ENCODE measurements around the gene LOXHD1. TPM values are rescaled to one million over a fixed set of nuclear protein-coding genes. Genes with fewer than 3 reads are reported as not detected.

The LOXHD1 gene
- total RNA-seq, 1 experiment from 2014 or later: not detected

GRCh38 chr18:46609048-46609447 lies 48.0 kb downstream of the LOXHD1 start:
- in situ Hi-C loops (cut with HindIII; ENCODE audit: low pct_unique_long_range_greater_than_20kb, low sequenced_read_pairs): no loop called here

DNA sequence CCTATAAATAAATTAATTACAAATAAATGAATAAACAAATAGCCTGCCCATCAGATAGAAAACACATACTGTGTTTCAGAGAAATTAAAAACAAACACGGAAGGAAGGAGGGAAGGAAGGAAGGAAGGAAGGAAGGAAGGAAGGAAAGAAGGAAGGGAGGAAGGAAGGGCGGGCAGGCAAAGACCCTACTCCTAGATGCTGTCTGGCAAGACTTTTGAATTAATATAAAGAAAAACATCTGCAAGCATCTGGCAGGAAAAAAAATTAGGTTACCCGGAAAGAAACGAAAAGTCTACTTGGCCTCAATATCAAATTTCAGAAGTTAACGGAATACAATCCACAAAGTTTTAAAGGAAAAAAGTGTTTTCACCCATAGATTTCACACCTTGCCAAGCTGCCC lies 49.1 kb downstream of the LOXHD1 start:
- Histone ChIP-seq H3K9me3 (ENCODE audit: control insufficient read depth, insufficient read depth, low read depth, low read length) (no peaks in the 10 kb centered on the region), H3K4me3 (ENCODE audit: low read depth in 2 of 2, low read length in 2 of 2) (no peak overlapping the region), H3K4me1 (ENCODE audit: control insufficient read depth, insufficient read depth, low read length) (no peaks in the 10 kb centered on the region), H3K36me3 (ENCODE audit: control insufficient read depth, insufficient read depth, low read length) (no peaks in the 10 kb centered on the region), H3K27me3 (ENCODE audit: control insufficient read depth, insufficient read depth, low read length) (no peaks in the 10 kb centered on the region), H3K27ac (ENCODE audit: low read length) (no peak overlapping the region)
- TF ChIP-seq SIN3A (IDR thresholded peaks at IDR 0.05; ENCODE audit: borderline replicate concordance, insufficient read depth, low read depth, low read length) (no peak), POLR2AphosphoS5 (IDR thresholded peaks at IDR 0.05; ENCODE audit: low read depth, low read length) (no peak), TCF7L2 (IDR thresholded peaks at IDR 0.05; ENCODE audit: low read depth, low read length) (no peak)
- TF ChIP-seq, protein P1, sequence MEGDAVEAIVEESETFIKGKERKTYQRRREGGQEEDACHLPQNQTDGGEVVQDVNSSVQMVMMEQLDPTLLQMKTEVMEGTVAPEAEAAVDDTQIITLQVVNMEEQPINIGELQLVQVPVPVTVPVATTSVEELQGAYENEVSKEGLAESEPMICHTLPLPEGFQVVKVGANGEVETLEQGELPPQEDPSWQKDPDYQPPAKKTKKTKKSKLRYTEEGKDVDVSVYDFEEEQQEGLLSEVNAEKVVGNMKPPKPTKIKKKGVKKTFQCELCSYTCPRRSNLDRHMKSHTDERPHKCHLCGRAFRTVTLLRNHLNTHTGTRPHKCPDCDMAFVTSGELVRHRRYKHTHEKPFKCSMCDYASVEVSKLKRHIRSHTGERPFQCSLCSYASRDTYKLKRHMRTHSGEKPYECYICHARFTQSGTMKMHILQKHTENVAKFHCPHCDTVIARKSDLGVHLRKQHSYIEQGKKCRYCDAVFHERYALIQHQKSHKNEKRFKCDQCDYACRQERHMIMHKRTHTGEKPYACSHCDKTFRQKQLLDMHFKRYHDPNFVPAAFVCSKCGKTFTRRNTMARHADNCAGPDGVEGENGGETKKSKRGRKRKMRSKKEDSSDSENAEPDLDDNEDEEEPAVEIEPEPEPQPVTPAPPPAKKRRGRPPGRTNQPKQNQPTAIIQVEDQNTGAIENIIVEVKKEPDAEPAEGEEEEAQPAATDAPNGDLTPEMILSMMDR (IDR thresholded peaks at IDR 0.05): no peak
- TF ChIP-seq, protein P2, sequence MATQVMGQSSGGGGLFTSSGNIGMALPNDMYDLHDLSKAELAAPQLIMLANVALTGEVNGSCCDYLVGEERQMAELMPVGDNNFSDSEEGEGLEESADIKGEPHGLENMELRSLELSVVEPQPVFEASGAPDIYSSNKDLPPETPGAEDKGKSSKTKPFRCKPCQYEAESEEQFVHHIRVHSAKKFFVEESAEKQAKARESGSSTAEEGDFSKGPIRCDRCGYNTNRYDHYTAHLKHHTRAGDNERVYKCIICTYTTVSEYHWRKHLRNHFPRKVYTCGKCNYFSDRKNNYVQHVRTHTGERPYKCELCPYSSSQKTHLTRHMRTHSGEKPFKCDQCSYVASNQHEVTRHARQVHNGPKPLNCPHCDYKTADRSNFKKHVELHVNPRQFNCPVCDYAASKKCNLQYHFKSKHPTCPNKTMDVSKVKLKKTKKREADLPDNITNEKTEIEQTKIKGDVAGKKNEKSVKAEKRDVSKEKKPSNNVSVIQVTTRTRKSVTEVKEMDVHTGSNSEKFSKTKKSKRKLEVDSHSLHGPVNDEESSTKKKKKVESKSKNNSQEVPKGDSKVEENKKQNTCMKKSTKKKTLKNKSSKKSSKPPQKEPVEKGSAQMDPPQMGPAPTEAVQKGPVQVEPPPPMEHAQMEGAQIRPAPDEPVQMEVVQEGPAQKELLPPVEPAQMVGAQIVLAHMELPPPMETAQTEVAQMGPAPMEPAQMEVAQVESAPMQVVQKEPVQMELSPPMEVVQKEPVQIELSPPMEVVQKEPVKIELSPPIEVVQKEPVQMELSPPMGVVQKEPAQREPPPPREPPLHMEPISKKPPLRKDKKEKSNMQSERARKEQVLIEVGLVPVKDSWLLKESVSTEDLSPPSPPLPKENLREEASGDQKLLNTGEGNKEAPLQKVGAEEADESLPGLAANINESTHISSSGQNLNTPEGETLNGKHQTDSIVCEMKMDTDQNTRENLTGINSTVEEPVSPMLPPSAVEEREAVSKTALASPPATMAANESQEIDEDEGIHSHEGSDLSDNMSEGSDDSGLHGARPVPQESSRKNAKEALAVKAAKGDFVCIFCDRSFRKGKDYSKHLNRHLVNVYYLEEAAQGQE (IDR thresholded peaks at IDR 0.05; ENCODE audit: insufficient read depth in 1 of 2, low read depth in 2 of 2, low read length in 1 of 2): no peak
- DNase-seq (ENCODE audit: low read depth, low spot score) (no peak), ATAC-seq (no peak)
- in situ Hi-C loops (cut with HindIII; ENCODE audit: low pct_unique_long_range_greater_than_20kb, low sequenced_read_pairs) (no loop called here), intact Hi-C loops (cut with micrococcal nuclease; ENCODE audit: unreplicated experiment) (no loop called here)
- ChIA-PET POLR2A (no interaction called here), CTCF (no interaction called here)
- BruUV-seq (replicated peaks): no TSS peak

More at GRCh38 chr18:46609048-46609447, 48.0 kb downstream of the LOXHD1 start:
- ATAC-seq (no peak), DNase-seq (ENCODE audit: low read depth, low spot score) (no peak)
- Histone ChIP-seq H3K4me1 (ENCODE audit: control insufficient read depth, insufficient read depth, low read length) (no peaks in the 10 kb centered on the region), H3K4me3 (ENCODE audit: low read depth in 2 of 2, low read length in 2 of 2) (no peak overlapping the region), H3K27ac (ENCODE audit: low read length) (no peak overlapping the region), H3K9me3 (ENCODE audit: control insufficient read depth, insufficient read depth, low read depth, low read length) (no peaks in the 10 kb centered on the region), H3K27me3 (ENCODE audit: control insufficient read depth, insufficient read depth, low read length) (no peaks in the 10 kb centered on the region), H3K36me3 (ENCODE audit: control insufficient read depth, insufficient read depth, low read length) (no peaks in the 10 kb centered on the region)
- TF ChIP-seq, protein P1 (IDR thresholded peaks at IDR 0.05): no peak
- TF ChIP-seq, protein P2 (IDR thresholded peaks at IDR 0.05; ENCODE audit: insufficient read depth in 1 of 2, low read depth in 2 of 2, low read length in 1 of 2): no peak
- TF ChIP-seq SIN3A (IDR thresholded peaks at IDR 0.05; ENCODE audit: borderline replicate concordance, insufficient read depth, low read depth, low read length) (no peak), TCF7L2 (IDR thresholded peaks at IDR 0.05; ENCODE audit: low read depth, low read length) (no peak), POLR2AphosphoS5 (IDR thresholded peaks at IDR 0.05; ENCODE audit: low read depth, low read length) (no peak)
- ChIA-PET POLR2A (no interaction called here), CTCF (no interaction called here)
- intact Hi-C loops (cut with micrococcal nuclease; ENCODE audit: unreplicated experiment): no loop called here
- no TSS peak for BruUV-seq (replicated peaks)

Measured in Panc1 (cell line).